IMR-90 (cell line): ENCODE measurements around the gene PIK3C2B. TPM values are rescaled to one million over a fixed set of nuclear protein-coding genes. Genes with fewer than 3 reads are reported as not detected.

Source experiments
- ATAC-seq: fragments of 200-7000 bp; cut with Tn5 transposase; 2 replicates; pipeline ENCODE4 v1.9.1; 2020; ENCODE audit warnings: low read depth, mild to moderate bottlenecking, moderate library complexity
- BruUV-seq: library from RNA; stranded (reverse); fragments of 400-500 nt; replicated peaks from 2 replicates; lab custom pipeline; 2021; lab: Mats Ljungman, UMichigan
- CTCF ChIA-PET: fragments of 300-600 bp; formaldehyde crosslinking; extraction: SDS; loops from one replicate; lab custom pipeline; 2021; ENCODE audit warnings: antibody characterized with exemption; lab: Yijun Ruan, JAX
- POLR2A ChIA-PET: fragments of 300-600 bp; sonication (Branson Sonifier 250); formaldehyde crosslinking; loops from one replicate; lab custom pipeline; 2022; ENCODE audit warnings: antibody characterized with exemption; ENCODE audit not compliant: unreplicated experiment; lab: Charles Lee
- DNase-seq: peaks from one replicate; pipeline ENCODE4 v3.0.0; 2013
- H2AFZ ChIP-seq: replicated peaks from 2 replicates; pipeline ENCODE3; 2013; ENCODE audit warnings: low read length, mild to moderate bottlenecking; ENCODE audit not compliant: poor library complexity
- H2AK5ac ChIP-seq: 2 replicates; pipeline ENCODE4 v1.6.1; 2013; ENCODE audit warnings: low read depth, low read length, inconsistent platforms
- H2AK9ac ChIP-seq: replicated peaks from 2 replicates; pipeline ENCODE3; 2013; ENCODE audit warnings: mild to moderate bottlenecking, low read depth, low read length, moderate library complexity; ENCODE audit not compliant: poor library complexity
- H2BK120ac ChIP-seq: 2 replicates; pipeline ENCODE4 v1.6.1; 2013; ENCODE audit warnings: low read depth, low read length, inconsistent platforms
- H2BK15ac ChIP-seq: 3 replicates; pipeline ENCODE4 v1.6.1; 2013; ENCODE audit warnings: low read depth, low read length, inconsistent platforms
- H2BK20ac ChIP-seq: 2 replicates; pipeline ENCODE4 v1.6.1; 2013; ENCODE audit warnings: low read depth, mild to moderate bottlenecking, inconsistent platforms, low read length, moderate library complexity
- H2BK5ac ChIP-seq: 2 replicates; pipeline ENCODE4 v1.6.1; 2013; ENCODE audit warnings: mild to moderate bottlenecking, low read depth, low read length, inconsistent platforms; ENCODE audit not compliant: poor library complexity, severe bottlenecking
- H3K14ac ChIP-seq: replicated peaks from 2 replicates; pipeline ENCODE4 v1.6.1; 2013; ENCODE audit warnings: low read depth, low read length, inconsistent platforms
- H3K18ac ChIP-seq: 2 replicates; pipeline ENCODE4 v1.6.1; 2013; ENCODE audit warnings: low read depth, low read length, control low read depth
- H3K23ac ChIP-seq: 2 replicates; pipeline ENCODE4 v1.6.1; 2013; ENCODE audit warnings: low read depth, low read length, inconsistent platforms
- H3K27ac ChIP-seq: 2 replicates; pipeline ENCODE4 v1.5.1; 2013; ENCODE audit warnings: mild to moderate bottlenecking, control low read depth, low read length; ENCODE audit not compliant: insufficient read depth
- H3K27me3 ChIP-seq: 2 replicates; pipeline ENCODE4 v1.6.1; 2013; ENCODE audit warnings: low read length; ENCODE audit not compliant: control insufficient read depth, insufficient read depth
- H3K36me3 ChIP-seq: 2 replicates; pipeline ENCODE4 v1.6.1; 2013; ENCODE audit warnings: low read length, mixed read lengths; ENCODE audit not compliant: control insufficient read depth, insufficient read depth
- H3K4ac ChIP-seq: 2 replicates; pipeline ENCODE4 v1.6.1; 2013; ENCODE audit warnings: low read depth, low read length, inconsistent platforms
- H3K4me1 ChIP-seq: 2 replicates; pipeline ENCODE4 v1.6.1; 2013; ENCODE audit warnings: low read length, mixed read lengths; ENCODE audit not compliant: control insufficient read depth, insufficient read depth
- H3K4me2 ChIP-seq: 2 replicates; pipeline ENCODE4 v1.6.1; 2013; ENCODE audit warnings: low read depth, mild to moderate bottlenecking, control low read depth, low read length, moderate library complexity
- H3K4me3 ChIP-seq: 2 replicates; pipeline ENCODE4 v1.5.1; 2013; ENCODE audit warnings: low read depth, mild to moderate bottlenecking, control low read depth, low read length, moderate library complexity; ENCODE audit not compliant: insufficient read depth
- H3K56ac ChIP-seq: 2 replicates; pipeline ENCODE4 v1.6.1; 2013; ENCODE audit warnings: low read length, inconsistent platforms; ENCODE audit not compliant: insufficient read depth; ENCODE audit errors: extremely low read depth
- H3K79me1 ChIP-seq, 2 experiments: 2 replicates each; pipeline ENCODE4 v1.6.1; 2013; ENCODE audit warnings: low read length in 2 of 2, inconsistent platforms in 1 of 2, low read depth in 1 of 2
- H3K9ac ChIP-seq: 2 replicates; pipeline ENCODE4 v1.6.1; 2013; ENCODE audit warnings: low read depth, low read length, control low read depth
- H3K9me1 ChIP-seq: 2 replicates; pipeline ENCODE4 v1.6.1; 2013; ENCODE audit warnings: low read length, inconsistent platforms; ENCODE audit not compliant: insufficient read depth
- H3K9me3 ChIP-seq: 2 replicates; pipeline ENCODE4 v1.6.1; 2013; ENCODE audit warnings: low read length; ENCODE audit not compliant: control insufficient read depth, insufficient read depth
- H4K20me1 ChIP-seq: 2 replicates; pipeline ENCODE4 v1.6.1; 2013; ENCODE audit warnings: low read length, inconsistent platforms; ENCODE audit not compliant: insufficient read depth
- H4K5ac ChIP-seq: 2 replicates; pipeline ENCODE4 v1.6.1; 2013; ENCODE audit warnings: mild to moderate bottlenecking, low read depth, low read length, control low read depth
- H4K8ac ChIP-seq, 2 experiments: 2 replicates each; pipeline ENCODE4 v1.6.1; 2013; ENCODE audit warnings: low read depth in 2 of 2, low read length in 2 of 2, control low read depth in 1 of 2, inconsistent platforms in 1 of 2
- H4K91ac ChIP-seq: 2 replicates; pipeline ENCODE4 v1.6.1; 2013; ENCODE audit warnings: low read depth, low read length, inconsistent platforms; ENCODE audit not compliant: insufficient read depth
- CEBPB ChIP-seq: IDR thresholded peaks from 2 replicates; pipeline ENCODE4 v1.6.1; 2012; ENCODE audit warnings: low read depth, low read length, improper control_type of control experiment
- CHD1 ChIP-seq: IDR thresholded peaks from 2 replicates; pipeline ENCODE4 v1.6.1; 2012; ENCODE audit warnings: low read depth, low read length, improper control_type of control experiment
- ELK1 ChIP-seq: fragments of 150-350 bp; IDR thresholded peaks from 2 replicates; pipeline ENCODE4 v1.6.1; 2016; ENCODE audit warnings: low read depth, mild to moderate bottlenecking, low read length, moderate library complexity, borderline replicate concordance
- FOS ChIP-seq: fragments of 150-350 bp; IDR thresholded peaks from 2 replicates; pipeline ENCODE4 v1.6.1; 2016; ENCODE audit warnings: low read depth, low read length
- MAFK ChIP-seq: IDR thresholded peaks from 2 replicates; pipeline ENCODE4 v1.6.1; 2012; ENCODE audit warnings: low read depth, low read length, improper control_type of control experiment
- MAZ ChIP-seq: IDR thresholded peaks from 2 replicates; pipeline ENCODE4 v1.6.1; 2012; ENCODE audit warnings: low read depth, mild to moderate bottlenecking, low read length, improper control_type of control experiment, moderate library complexity, borderline replicate concordance
- MXI1 ChIP-seq: IDR thresholded peaks from 2 replicates; pipeline ENCODE4 v1.6.1; 2012; ENCODE audit warnings: low read depth, mild to moderate bottlenecking, low read length, moderate library complexity, borderline replicate concordance
- NFE2L2 ChIP-seq: fragments of 150-350 bp; IDR thresholded peaks from 2 replicates; pipeline ENCODE4 v1.6.1; 2016; ENCODE audit warnings: low read depth, mild to moderate bottlenecking, low read length
- POLR2A ChIP-seq: IDR thresholded peaks from 2 replicates; pipeline ENCODE4 v1.6.1; 2012; ENCODE audit warnings: mild to moderate bottlenecking, low read depth, low read length
- RAD21 ChIP-seq: IDR thresholded peaks from 2 replicates; pipeline ENCODE4 v1.6.1; 2012; ENCODE audit warnings: low read length, improper control_type of control experiment
- RCOR1 ChIP-seq: IDR thresholded peaks from 2 replicates; pipeline ENCODE4 v1.6.1; 2012; ENCODE audit warnings: mild to moderate bottlenecking, low read length, improper control_type of control experiment; ENCODE audit not compliant: insufficient replicate concordance
- SMC3 ChIP-seq: fragments of 150-350 bp; IDR thresholded peaks from 2 replicates; pipeline ENCODE4 v1.6.1; 2016; ENCODE audit warnings: low read depth, mild to moderate bottlenecking, antibody characterized with exemption, low read length, moderate library complexity
- USF2 ChIP-seq: fragments of 150-350 bp; IDR thresholded peaks from 2 replicates; pipeline ENCODE4 v1.6.1; 2017; ENCODE audit warnings: mild to moderate bottlenecking, antibody characterized with exemption, low read length, low read depth
- WGBS, 2 experiments: methylation state at CpG; one replicate each; pipeline versions ENCODE4 v1.1.5 to v1.1.7; 2013; ENCODE audit warnings: missing lambda C conversion rate in 2 of 2; ENCODE audit not compliant: insufficient read length in 1 of 2; ENCODE audit errors: extremely low coverage in 2 of 2; 5-methylcytosine and 5-hydroxymethylcytosine counted together
- dilution Hi-C: fragments of 300-500 bp; cut with HindIII; formaldehyde crosslinking; loops from one replicate; pipeline ENCODE4 v1.14.3; 2018; ENCODE audit warnings: low sequenced_read_pairs; ENCODE audit not compliant: unreplicated experiment
- in situ Hi-C: fragments of 300-500 bp; cut with MboI; formaldehyde crosslinking; loops from 3 replicates; pipeline ENCODE4 v1.14.3; 2019; ENCODE audit warnings: low sequenced_read_pairs, inconsistent platforms, mixed read lengths
- intact Hi-C: fragments of 100-400 bp; cut with micrococcal nuclease; formaldehyde crosslinking; loops from 2 replicates; pipeline ENCODE4 v1.10.0; 2022
- polyA plus RNA-seq, 3 experiments: library from polyadenylated mRNA; depleted of rRNA; stranded (reverse); fragments of >200 nt; gene quantifications; 2 replicates each; pipeline ENCODE4 v1.2.3, GENCODE V29; 2012; ENCODE audit warnings: low replicate concordance in 1 of 3
- total RNA-seq: library from RNA; depleted of rRNA; stranded (reverse); fragments of >200 nt; gene quantifications from 2 replicates; pipeline ENCODE4 v1.2.3, GENCODE V29; 2012
- TF ChIP-seq, protein P1 (sequence below): conservative IDR thresholded peaks from 2 replicates; pipeline ENCODE4 v1.5.1; 2012; ENCODE audit warnings: mild to moderate bottlenecking, low read depth, low read length, improper control_type of control experiment

The PIK3C2B gene
- total and polyA plus RNA-seq, 2 of the 4 experiments (the other 2 are of a cell fraction) = 1.1 to 2.9 TPM

- Histone ChIP-seq H2AK9ac (no peak overlapping the region), H4K20me1 (peaks cover 20% of the 10 kb centered on the region), H3K9me1 (peaks cover 15% of the 10 kb centered on the region; the same call in 1 of the 2 replicates), H2AK5ac (no peak overlapping the region), H4K91ac (no peak overlapping the region), H3K9ac (no peak overlapping the region), H2BK15ac (no peak overlapping the region), H3K79me1 (no peaks in the 10 kb centered on the region), H3K56ac (no peak overlapping the region), H3K18ac (no peak overlapping the region), H3K27ac (no peak overlapping the region), H2BK5ac (no peak overlapping the region), H4K8ac (no peak overlapping the region), H3K23ac (no peak overlapping the region), H3K4me1 (peaks cover 6% of the 10 kb centered on the region; the same call in 1 of the 2 replicates), H3K9me3 (no peaks in the 10 kb centered on the region), H3K14ac (no peak overlapping the region), H2AFZ (no peak overlapping the region), H3K4me2 (no peak overlapping the region), H3K36me3 (no peaks in the 10 kb centered on the region), H3K27me3 (peaks cover 8% of the 10 kb centered on the region), H2BK120ac (no peak overlapping the region), H3K4me3 (no peak overlapping the region), H4K5ac (no peak overlapping the region), H2BK20ac (no peak overlapping the region), H3K4ac (no peak overlapping the region)
- no peak for TF ChIP-seq CEBPB
- no peak for TF ChIP-seq MAFK
- no peak for TF ChIP-seq FOS
- no peak for TF ChIP-seq MXI1
- TF ChIP-seq NFE2L2 = no peak
- TF ChIP-seq SMC3 = no peak
- TF ChIP-seq CHD1 = no peak
- TF ChIP-seq ELK1 = no peak
- TF ChIP-seq, protein P1, sequence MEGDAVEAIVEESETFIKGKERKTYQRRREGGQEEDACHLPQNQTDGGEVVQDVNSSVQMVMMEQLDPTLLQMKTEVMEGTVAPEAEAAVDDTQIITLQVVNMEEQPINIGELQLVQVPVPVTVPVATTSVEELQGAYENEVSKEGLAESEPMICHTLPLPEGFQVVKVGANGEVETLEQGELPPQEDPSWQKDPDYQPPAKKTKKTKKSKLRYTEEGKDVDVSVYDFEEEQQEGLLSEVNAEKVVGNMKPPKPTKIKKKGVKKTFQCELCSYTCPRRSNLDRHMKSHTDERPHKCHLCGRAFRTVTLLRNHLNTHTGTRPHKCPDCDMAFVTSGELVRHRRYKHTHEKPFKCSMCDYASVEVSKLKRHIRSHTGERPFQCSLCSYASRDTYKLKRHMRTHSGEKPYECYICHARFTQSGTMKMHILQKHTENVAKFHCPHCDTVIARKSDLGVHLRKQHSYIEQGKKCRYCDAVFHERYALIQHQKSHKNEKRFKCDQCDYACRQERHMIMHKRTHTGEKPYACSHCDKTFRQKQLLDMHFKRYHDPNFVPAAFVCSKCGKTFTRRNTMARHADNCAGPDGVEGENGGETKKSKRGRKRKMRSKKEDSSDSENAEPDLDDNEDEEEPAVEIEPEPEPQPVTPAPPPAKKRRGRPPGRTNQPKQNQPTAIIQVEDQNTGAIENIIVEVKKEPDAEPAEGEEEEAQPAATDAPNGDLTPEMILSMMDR = no peak
- TF ChIP-seq RCOR1 = no peak
- TF ChIP-seq POLR2A = no peak
- TF ChIP-seq RAD21 = no peak
- no peak for TF ChIP-seq MAZ
- no peak for TF ChIP-seq USF2
- DNase-seq (no peak), ATAC-seq (no peak)
- 89% methylated on average over 5 of the region's 8 CpGs; no CpG with 5 or more reads in 1 of the 2 experiments for WGBS, 2 experiments
- no TSS peak for BruUV-seq
- intact Hi-C loops (no loop called here), dilution Hi-C loops (no loop called here), in situ Hi-C loops (no loop called here)
- ChIA-PET CTCF (no interaction called here), POLR2A (no interaction called here)
Observed at GRCh38 chr1:204480515-204480914, 14.1 kb downstream of the PIK3C2B start.
